GM12873 (cell line): Measurements from ENCODE around the gene CNTN4.

Experiments used
- CTCF ChIP-seq: IDR thresholded peaks from 2 replicates; pipeline ENCODE4 v1.5.1; 2012; ENCODE audit warnings: low read depth, mild to moderate bottlenecking, moderate library complexity, low read length, control low read depth; ENCODE audit not compliant: insufficient read depth; ENCODE audit errors: missing control alignments

CNTN4 gene

DNA sequence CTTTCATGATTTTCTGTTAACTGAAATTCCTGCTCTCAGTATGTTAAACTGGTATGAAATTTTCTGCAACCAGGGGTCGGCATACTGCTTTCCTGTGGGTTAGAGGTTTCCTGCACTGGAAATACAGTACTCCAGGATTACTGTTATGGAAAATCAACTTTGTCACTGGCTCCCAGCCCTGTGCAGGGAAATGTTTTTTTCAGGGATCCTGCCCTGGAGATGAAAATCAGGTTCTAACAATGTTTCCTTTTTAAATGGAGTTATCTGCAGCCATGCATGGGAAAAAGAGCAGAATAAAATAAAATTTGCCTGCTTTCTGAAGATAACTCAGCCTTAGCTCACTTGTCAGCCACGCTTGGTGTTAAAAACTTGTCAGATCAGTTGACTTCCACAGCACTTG, 791.1 kb downstream of the CNTN4 start:
- no peak for TF ChIP-seq CTCF

GRCh38 chr3:2896308-2896939, 797.8 kb downstream of the CNTN4 start:
- TF ChIP-seq CTCF: no peak

DNA sequence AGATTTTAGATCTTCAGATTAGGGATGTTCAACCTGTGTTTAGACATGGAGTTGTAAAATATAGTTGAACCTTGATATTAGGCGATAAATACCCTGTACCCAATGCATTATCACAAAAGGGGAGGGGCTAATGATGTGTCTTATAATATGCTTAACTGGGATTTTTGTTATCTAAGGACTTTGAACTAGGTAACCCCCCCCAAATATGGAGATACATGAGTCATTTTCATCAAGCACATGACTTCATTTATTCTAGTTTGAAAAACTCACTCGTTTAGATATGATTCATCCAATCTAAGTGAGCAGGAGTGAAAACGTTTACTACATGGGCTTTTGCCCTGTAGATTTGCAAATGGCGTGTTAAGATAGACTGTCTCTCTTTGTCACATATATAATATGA, 799.2 kb downstream of the CNTN4 start:
- no peak for TF ChIP-seq CTCF

DNA sequence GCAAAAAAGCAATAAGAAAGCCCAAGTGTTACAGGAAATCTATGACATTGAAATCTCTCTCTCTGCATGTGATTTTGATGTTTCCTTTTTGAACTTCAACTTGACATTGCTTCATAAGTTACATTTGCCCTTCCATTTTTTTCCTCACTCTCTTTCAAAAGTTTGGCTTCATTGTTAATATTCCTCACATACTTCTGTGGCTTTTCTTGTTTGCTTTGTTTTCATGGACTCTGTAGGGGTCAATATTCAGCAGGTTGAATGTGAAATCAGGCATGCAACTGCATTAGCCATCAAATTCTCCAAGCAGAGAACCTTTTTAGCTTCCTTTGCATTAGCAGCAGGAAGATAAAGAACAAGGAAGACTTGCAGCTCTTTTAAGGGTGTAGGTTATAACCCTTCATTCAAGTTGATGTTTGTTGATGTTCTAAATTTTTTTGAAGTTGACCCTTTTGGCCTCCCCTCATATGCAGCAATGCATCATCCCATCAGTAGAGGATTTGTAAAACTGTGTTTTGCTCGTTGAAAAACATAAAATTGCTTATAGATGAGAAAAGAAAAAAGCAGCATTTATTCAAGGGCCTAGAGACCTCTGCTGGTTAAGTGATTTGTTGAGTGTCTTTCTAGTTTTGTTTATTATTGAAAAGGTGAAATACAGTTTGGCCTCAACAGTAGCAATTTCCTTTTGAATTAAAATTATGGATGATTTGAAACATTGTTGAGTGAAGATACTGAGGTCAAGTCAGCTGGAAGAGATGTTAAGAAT, 800.1 kb downstream of the CNTN4 start:
- TF ChIP-seq CTCF: no peak

GRCh38 chr3:2904054-2904453, 805.4 kb downstream of the CNTN4 start:
- TF ChIP-seq CTCF: no peak

DNA sequence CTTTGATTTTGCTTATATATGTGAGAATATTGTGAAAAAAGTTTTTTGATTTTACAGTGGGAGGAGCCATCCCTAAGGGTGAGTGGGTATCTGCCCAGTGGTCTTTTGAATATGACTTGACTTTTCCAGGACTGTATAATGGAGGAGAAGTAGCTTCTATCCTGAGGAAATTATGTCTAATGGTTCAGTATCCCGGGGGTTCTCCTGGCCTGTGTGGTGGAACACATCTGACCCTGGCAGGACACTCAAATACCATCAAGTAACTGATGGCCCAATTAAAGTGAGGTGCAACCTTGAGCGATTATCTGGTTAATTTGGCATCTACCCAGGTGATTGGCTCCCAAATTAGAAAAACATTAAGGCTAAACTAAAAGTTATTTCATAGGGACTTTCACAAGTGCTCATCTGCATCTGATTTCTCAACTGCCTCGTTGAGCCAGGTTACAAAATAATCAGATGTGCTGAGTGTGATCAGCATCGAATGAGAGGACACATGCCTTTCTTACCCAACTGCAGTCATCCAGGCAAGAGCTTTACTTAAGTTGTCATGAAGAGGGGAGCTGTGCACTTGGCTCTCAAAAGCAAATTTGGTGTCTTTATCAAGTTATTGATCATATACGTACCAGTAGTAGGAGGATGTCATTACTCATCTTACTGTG, 810.2 kb downstream of the CNTN4 start:
- TF ChIP-seq CTCF: no peak

- TF ChIP-seq CTCF: no peak
These were observed 812.3 kb downstream of the CNTN4 start for GRCh38 chr3:2910997-2911396.
